Muscle layer of duodenum (tissue), 2 donors: ENCODE data around the gene CCT6B.

ENCODE experiments used
- H3K27ac ChIP-seq: one replicate; pipeline ENCODE4 v1.7.0; 2013; ENCODE audit warnings: mild to moderate bottlenecking, low read length
- H3K27me3 ChIP-seq: one replicate; pipeline ENCODE4 v1.7.0; 2013; ENCODE audit warnings: low read depth, mild to moderate bottlenecking, control low read depth, low read length
- H3K36me3 ChIP-seq, 2 donors: one replicate each; pipeline ENCODE4 v1.7.0; 2013; ENCODE audit warnings: low read length in 2 of 2, control low read depth in 1 of 2, mild to moderate bottlenecking in 1 of 2; ENCODE audit not compliant: insufficient read depth in 2 of 2, control insufficient read depth in 1 of 2
- H3K4me1 ChIP-seq, 2 donors: one replicate each; pipeline ENCODE4 v1.7.0; 2013; ENCODE audit warnings: low read length in 2 of 2, mild to moderate bottlenecking in 2 of 2, control low read depth in 1 of 2, moderate library complexity in 1 of 2; ENCODE audit not compliant: insufficient read depth in 2 of 2, control insufficient read depth in 1 of 2
- H3K4me3 ChIP-seq, 2 donors: one replicate each; pipeline ENCODE4 v1.7.0; 2013; ENCODE audit warnings: low read length in 2 of 2, low read depth in 1 of 2, mild to moderate bottlenecking in 1 of 2
- H3K9me3 ChIP-seq, 2 donors: one replicate each; pipeline ENCODE4 v1.7.0; 2013; ENCODE audit warnings: low read length in 2 of 2, control low read depth in 1 of 2, mild to moderate bottlenecking in 1 of 2; ENCODE audit not compliant: control insufficient read depth in 1 of 2
- donor health status: healthy.

Gene CCT6B

DNA sequence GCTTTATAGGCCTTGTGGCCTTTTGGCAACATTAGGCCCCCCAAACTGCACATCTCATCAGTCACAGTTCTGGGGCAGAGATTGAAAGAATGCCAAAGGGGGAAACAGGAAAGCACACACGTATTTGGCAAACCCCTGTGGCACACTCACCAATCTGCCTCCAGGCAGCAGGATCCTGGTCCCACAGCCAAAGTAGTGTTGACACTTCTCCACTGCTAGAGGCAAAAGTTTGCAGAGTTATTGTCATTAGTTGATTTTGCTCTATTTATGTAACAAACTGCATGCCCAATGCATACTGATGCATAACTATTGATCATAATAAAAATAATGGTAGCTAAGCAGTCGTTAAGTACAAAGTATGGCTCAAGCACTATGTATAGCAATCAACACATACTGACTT lies 45.1 kb downstream of the CCT6B start:
- Histone ChIP-seq H3K36me3 (no peaks in the 10 kb centered on the region), H3K27ac (no peak overlapping the region), H3K27me3 (no peaks in the 10 kb centered on the region), H3K4me3 (no peak overlapping the region), H3K9me3 (peaks cover 0 to 4% of the 10 kb centered on the region in 2 donors), H3K4me1 (no peaks in the 10 kb centered on the region)

DNA sequence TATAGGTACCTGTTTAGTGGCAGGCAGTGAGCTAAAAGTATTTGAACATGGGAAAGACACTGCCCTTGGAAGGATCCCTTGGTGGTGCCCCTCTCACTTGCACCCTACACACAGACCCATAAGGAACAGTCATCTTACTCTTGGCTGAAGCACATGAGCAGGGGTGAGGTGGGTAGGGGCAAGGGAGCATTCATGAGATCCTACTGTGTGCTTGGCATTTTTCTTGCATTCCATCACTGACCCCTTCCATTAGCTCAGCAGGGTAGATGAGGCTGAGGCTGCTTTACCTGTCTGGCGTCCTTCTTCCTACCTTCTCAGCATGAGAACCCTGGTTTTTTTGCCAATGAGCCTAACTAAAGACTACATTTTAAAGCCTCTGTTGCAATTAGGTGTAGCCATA lies 48.3 kb downstream of the CCT6B start:
- no peak overlapping the region for H3K4me3 ChIP-seq

DNA sequence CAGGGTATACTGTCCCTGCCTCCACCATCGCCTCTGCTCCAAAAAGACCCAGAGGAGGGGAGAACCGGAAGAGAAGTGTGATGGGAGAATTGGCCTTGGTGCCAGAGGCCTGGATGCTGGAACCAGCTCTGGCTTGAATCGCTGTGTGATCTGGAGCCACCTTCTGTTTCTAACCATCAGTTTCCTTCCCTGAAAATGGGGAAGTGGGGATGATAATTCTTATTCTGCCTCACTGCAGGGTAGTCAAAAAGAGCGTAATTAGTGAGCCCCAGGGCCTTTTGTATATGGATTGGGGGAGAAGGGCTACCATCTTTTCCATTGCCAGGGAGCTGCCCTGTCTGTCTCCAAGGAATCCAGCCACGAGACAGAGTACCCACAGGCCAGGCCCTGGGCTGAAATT lies 52.2 kb downstream of the CCT6B start:
- H3K9me3 ChIP-seq = no peaks in the 10 kb centered on the region
- no peak overlapping the region for H3K27ac ChIP-seq
- no peak overlapping the region for H3K4me3 ChIP-seq
- H3K36me3 ChIP-seq = no peaks in the 10 kb centered on the region
- H3K27me3 ChIP-seq = no peaks in the 10 kb centered on the region
- no peaks in the 10 kb centered on the region for H3K4me1 ChIP-seq

More for the DNA sequence above, 48.3 kb downstream of the CCT6B start:
- no peak overlapping the region for H3K27ac ChIP-seq
- peaks cover 0 to 4% of the 10 kb centered on the region in 2 donors for H3K9me3 ChIP-seq
- H3K36me3 ChIP-seq = no peaks in the 10 kb centered on the region
- H3K4me1 ChIP-seq = no peaks in the 10 kb centered on the region
- no peaks in the 10 kb centered on the region for H3K27me3 ChIP-seq

DNA sequence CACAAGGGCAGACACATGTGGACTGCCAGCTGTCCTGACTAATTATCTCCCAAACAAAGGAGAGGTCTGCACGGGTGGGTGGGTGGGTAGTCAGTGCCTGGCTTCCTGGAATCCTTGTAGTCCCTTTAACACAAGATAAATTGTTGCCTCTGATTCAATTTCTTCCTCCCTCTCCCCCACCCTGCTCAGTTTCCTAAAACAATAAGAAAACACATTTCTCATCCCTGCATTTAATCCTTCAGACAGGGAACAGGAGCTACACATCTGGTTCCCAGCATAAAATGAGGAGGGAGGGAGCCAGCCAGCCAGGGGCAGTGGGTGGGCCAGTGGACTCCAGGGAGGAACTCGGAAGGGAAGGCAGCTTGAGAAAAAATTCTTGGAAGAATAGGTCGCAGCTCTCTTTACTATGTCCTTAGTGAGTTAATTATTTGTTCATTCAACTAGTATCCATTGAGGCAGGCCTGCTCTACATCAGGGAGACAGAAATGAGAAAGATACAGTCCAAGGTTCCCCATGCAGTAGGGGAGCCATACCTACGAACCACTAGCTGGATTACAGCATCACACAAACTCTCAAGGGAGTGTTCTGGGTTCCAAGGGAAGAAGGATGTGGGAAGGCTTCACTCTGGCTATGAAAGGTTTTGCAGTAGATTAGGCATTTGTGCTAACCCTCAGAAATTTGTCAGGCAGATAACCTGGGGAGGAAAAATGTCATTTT lies 58.3 kb downstream of the CCT6B start:
- no peaks in the 10 kb centered on the region for H3K27me3 ChIP-seq
- H3K36me3 ChIP-seq = no peaks in the 10 kb centered on the region
- no peak overlapping the region for H3K27ac ChIP-seq
- H3K4me1 ChIP-seq = no peaks in the 10 kb centered on the region
- H3K4me3 ChIP-seq = no peak overlapping the region
- no peaks in the 10 kb centered on the region for H3K9me3 ChIP-seq

DNA sequence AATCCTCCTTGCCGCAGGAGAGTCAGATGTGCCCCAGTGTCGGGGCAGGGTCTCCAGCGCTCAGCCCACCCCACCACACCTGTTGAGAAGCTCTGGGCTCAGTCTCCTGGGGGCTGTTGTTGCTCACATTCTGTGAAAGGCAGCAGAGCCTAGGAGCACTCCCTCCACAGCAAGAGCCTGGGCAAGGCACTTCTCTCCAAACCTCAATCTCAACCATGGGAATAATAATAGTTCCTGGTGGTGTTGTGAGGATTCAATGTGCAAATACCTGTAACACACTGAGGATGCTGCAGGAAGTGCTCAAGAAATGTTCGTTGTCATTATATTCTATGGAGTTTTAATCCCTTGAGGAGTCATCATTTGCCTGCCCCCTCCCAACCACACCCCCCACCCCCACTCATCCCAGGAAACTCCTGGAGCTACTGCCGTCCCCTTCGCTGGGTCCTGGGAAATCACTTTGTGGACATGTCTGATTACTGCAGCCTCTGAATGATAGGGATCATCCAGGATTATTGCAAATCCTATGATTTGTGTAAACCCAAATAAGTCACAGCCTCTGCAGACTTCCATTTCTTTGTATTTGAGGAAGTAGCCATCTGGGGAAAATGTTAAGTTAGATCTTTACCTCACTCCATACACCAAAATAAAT lies 61.5 kb downstream of the CCT6B start:
- Histone ChIP-seq H3K27ac (no peak overlapping the region), H3K4me1 (no peaks in the 10 kb centered on the region), H3K27me3 (no peaks in the 10 kb centered on the region), H3K36me3 (no peaks in the 10 kb centered on the region), H3K9me3 (no peaks in the 10 kb centered on the region), H3K4me3 (no peak overlapping the region)

DNA sequence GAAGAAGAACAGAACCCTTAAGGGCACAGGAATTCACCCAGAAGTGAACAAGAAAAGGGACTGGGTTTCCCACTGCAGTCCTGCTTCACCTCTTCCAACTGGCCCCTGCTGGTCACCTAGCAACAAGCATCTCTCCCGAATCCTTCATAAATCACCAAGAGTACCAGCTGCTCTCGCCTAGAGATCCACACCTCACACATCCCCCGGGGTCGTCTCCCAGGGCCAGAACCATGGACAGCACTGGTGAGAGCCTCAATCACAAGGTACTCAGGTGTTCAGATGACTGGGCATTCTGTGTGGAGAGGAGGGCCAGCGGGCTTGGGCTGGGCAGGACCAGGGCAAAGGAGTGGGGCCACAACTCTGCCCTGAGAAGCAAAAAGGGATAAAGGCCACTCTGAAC lies 65.9 kb downstream of the CCT6B start:
- Histone ChIP-seq H3K36me3 (no peaks in the 10 kb centered on the region), H3K4me1 (no peaks in the 10 kb centered on the region), H3K4me3 (no peak overlapping the region), H3K9me3 (no peaks in the 10 kb centered on the region), H3K27me3 (no peaks in the 10 kb centered on the region), H3K27ac (no peak overlapping the region)

DNA sequence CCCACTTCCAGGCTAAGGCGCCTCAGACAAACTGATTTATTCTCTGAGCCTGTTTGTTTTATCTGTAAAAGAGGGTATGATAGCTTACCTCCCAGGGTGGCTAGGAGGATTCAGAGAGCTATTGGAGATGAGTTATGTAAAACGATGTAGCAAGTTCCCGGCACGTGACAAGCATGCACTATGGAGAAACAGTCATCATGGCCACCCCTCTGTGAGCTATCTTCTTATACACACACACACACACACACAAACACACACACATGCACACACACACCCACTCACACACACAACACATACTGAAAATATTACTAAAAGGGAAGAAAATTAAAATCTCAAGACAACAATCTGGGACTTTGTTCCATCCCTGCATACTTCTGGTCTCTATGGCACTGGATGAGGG lies 66.3 kb downstream of the CCT6B start:
- Histone ChIP-seq H3K36me3 (no peaks in the 10 kb centered on the region), H3K9me3 (no peaks in the 10 kb centered on the region), H3K27me3 (no peaks in the 10 kb centered on the region), H3K27ac (no peak overlapping the region), H3K4me3 (no peak overlapping the region), H3K4me1 (no peaks in the 10 kb centered on the region)

DNA sequence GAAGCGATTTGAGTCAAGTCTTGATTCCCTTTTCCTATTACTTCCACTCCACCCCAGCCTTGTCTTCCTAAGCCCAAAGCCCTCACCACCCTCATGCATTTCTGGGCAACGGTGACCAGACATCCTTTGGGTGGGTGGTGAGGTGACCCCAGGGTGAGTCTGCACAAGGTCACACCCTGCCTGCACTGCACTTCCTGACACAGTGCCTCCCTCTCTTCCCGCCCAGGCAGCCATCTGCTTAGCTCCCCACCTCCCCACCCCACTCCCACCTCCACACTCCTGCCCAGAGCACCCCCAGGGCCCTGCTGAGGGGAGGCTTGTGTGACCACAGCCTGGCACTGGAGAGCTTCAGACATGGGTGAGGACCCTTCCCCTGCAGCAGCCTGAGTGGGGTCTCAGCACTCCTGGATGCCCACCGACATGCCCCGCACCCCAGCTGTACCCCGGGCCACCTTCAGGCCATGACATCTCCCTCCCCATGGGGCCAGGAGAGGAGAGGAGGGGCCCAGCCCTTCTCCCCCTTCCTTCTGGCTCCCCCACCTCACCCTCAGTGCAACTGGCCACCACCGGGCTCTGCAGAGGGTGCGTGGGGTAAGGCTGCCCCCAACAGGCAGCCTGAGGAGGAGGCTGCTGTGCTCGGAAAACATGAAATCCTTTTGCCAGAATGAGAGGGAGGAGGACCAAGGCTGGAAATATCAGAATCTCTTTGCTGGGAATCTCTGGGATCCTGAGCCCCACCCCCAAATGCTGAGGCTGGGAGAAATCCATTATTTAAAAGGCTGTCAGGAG lies 68.6 kb downstream of the CCT6B start:
- Histone ChIP-seq H3K27ac (no peak overlapping the region), H3K27me3 (no peaks in the 10 kb centered on the region), H3K36me3 (no peaks in the 10 kb centered on the region), H3K4me3 (no peak overlapping the region), H3K4me1 (no peaks in the 10 kb centered on the region), H3K9me3 (no peaks in the 10 kb centered on the region)

DNA sequence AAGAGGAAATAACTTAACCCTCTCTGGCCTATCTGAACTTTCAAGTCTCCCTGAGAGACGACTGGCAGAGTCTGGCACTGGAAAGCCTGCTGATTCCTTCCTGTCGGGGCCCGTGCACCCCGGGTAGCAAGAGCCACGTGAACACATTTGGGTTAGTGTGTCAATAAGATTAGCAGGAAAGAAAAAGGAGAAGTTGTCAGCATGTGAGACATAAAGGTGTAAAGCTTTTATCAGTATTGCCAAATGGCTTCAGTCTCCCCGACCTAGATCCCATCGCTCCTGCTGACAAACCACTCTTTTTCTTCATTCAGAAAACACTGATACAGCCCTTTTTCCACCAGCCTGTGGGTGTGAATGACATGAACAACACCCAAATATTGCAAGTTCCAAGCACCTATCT lies 74.4 kb downstream of the CCT6B start:
- Histone ChIP-seq H3K4me3 (no peak overlapping the region), H3K4me1 (no peaks in the 10 kb centered on the region), H3K9me3 (no peaks in the 10 kb centered on the region), H3K27ac (no peak overlapping the region), H3K36me3 (no peaks in the 10 kb centered on the region), H3K27me3 (peaks cover 4% of the 10 kb centered on the region)

DNA sequence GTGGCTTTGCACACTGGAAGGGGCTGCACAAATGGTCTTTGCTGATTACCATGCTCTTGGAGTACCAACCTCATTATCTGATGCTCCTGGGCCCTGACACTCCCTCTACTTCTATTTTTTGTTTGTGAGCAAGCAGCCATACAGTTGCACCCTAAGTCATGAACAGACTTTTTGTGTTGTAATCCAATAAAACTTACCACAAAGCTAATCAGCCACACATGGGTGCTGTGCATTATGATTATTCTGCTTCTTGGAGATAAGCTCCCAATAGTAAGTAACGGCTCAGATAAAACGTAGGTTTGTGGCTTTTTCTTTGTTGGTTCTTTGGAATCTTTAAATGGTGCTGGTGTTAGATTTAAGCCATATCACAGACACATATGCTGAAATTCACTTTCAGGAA lies 76.2 kb downstream of the CCT6B start:
- Histone ChIP-seq H3K36me3 (peaks cover 0 to 3% of the 10 kb centered on the region in 2 donors), H3K4me3 (no peak overlapping the region), H3K27ac (no peak overlapping the region), H3K9me3 (peaks cover 0 to 5% of the 10 kb centered on the region in 2 donors), H3K27me3 (peaks cover 4% of the 10 kb centered on the region), H3K4me1 (no peaks in the 10 kb centered on the region)

DNA sequence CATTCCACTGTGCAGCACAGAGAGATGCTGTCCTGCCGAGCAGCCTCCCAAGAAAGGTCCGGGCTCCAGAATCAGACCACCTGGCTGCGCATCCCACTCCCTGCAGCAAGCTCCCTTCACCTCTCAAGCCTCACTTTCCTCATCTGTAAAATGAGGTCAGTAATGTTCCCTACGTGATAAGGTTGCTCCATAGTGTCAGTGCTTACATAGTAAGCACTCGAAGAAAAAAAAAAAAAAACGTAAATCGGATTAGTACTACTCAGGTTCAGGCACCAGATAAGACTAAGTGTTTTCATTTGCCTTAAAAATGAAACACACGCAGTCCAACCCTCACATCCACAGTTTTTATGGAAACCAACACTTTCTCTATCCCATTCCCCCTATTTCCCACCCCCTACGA lies 76.7 kb downstream of the CCT6B start:
- H3K27ac ChIP-seq = no peak overlapping the region
- peaks cover 0 to 7% of the 10 kb centered on the region in 2 donors for H3K9me3 ChIP-seq
- H3K36me3 ChIP-seq = peaks cover 0 to 4% of the 10 kb centered on the region in 2 donors
- no peak overlapping the region for H3K4me3 ChIP-seq
- H3K4me1 ChIP-seq = no peaks in the 10 kb centered on the region
- H3K27me3 ChIP-seq = peaks cover 4% of the 10 kb centered on the region
